Heart left ventricle (tissue), 13 donors: ENCODE results near the gene LY6G5C.

ENCODE experiments used
- POLR2A ChIP-seq, 2 donors: fragments of 450-650 bp; IDR thresholded peaks; one replicate each; pipeline ENCODE4 v1.6.1; 2017; ENCODE audit warnings: antibody characterized with exemption in 2 of 2, mild to moderate bottlenecking in 2 of 2, moderate library complexity in 2 of 2
- TF ChIP-seq, protein P1 (sequence below), 12 donors: fragments of 200-600 bp; sonication (generic) in 4 of 12; IDR thresholded peaks; one replicate each; pipeline versions ENCODE4 v1.5.0 to v1.8.0; 2018 to 2022; ENCODE audit warnings: antibody characterized with exemption in 12 of 12, mild to moderate bottlenecking in 5 of 12
- donor health status: ischemic (EF 13 %, LVEDD 7.1; RV severe dilation, severe dysfunction).
- donor health status: DM: no; HTN: yes; CAD: no.
- donor health status: DM: no; HTN: no; CAD: no.
- donor health status: ischemic (EF 25% LVEDD 6.9; RV normal size, moderate dysfunction).
- donor health status: ischemic (EF 25% LVEDD 5.7; RV mildly dilated, moderate dysfunction).
- donor health status: ischemic (EF 35%, LVEDD 5.7; RV mildly dilated, moderate dysfunction).
- donor health status: nonischemic (EF 11% LVEDD 7.7; RV severe dilation, severe dysfunction).
- donor health status: DM: yes; HTN: yes; CAD: no.
- donor health status: PGD.
- donor health status: ischemic (EF 29% LVEDD 5.4; RV normal size, mild dysfunction).
- donor health status: nonischemic (EF 23%, LVEDD 6.1; RV moderate dilation, normal function).

DNA sequence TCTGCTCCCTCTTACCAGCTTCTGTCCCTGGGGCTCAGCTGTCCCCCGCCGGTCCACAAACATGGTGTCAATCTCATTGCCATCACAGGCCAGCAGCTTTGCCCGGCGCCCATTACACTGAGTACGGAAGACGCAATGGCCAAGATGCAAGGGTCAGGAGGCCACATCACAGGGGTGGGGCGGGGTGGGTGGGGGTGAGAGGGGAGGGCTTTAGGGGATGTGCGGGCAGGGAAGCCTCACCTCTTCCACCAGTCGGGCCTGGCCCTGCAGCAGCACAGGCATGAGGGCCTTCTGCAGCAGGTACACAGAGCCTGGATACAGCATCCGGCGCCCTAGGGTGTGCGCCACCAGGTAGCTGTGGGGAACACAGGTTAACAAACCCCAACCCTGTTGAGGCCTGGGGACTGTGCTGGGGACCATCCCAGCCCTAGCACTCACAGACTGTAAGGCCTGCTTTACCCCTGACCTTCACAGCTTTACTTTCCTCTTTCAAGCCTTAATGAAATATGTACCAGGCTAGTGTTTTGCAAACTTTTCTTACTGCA is 10.8 kb upstream of the LY6G5C start:
- TF ChIP-seq, protein P1, sequence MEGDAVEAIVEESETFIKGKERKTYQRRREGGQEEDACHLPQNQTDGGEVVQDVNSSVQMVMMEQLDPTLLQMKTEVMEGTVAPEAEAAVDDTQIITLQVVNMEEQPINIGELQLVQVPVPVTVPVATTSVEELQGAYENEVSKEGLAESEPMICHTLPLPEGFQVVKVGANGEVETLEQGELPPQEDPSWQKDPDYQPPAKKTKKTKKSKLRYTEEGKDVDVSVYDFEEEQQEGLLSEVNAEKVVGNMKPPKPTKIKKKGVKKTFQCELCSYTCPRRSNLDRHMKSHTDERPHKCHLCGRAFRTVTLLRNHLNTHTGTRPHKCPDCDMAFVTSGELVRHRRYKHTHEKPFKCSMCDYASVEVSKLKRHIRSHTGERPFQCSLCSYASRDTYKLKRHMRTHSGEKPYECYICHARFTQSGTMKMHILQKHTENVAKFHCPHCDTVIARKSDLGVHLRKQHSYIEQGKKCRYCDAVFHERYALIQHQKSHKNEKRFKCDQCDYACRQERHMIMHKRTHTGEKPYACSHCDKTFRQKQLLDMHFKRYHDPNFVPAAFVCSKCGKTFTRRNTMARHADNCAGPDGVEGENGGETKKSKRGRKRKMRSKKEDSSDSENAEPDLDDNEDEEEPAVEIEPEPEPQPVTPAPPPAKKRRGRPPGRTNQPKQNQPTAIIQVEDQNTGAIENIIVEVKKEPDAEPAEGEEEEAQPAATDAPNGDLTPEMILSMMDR (IDR thresholded peaks at IDR 0.05): no peak
- TF ChIP-seq POLR2A (IDR thresholded peaks at IDR 0.05): no peak
